Nephron progenitor cell (in vitro differentiated cells): ENCODE data around the gene SKIDA1.

Experiments used
- DNase-seq: peaks from one replicate; pipeline ENCODE4 v3.0.0; 2021
- H3K27ac Mint-ChIP-seq: 2 replicates; pipeline ENCODE4 v1.8.0; 2021; ENCODE audit warnings: mild to moderate bottlenecking, moderate library complexity, mixed read lengths
- H3K27me3 Mint-ChIP-seq: 2 replicates; pipeline ENCODE4 v1.8.0; 2021; ENCODE audit warnings: mild to moderate bottlenecking, low read depth, mixed read lengths; ENCODE audit not compliant: poor library complexity
- H3K36me3 Mint-ChIP-seq: 2 replicates; pipeline ENCODE4 v1.8.0; 2021; ENCODE audit warnings: low read depth, mixed read lengths
- H3K4me1 Mint-ChIP-seq: 2 replicates; pipeline ENCODE4 v1.8.0; 2021; ENCODE audit warnings: mixed read lengths
- H3K4me3 Mint-ChIP-seq: 2 replicates; pipeline ENCODE4 v1.8.0; 2021; ENCODE audit warnings: mild to moderate bottlenecking, moderate library complexity, mixed read lengths
- H3K9me3 Mint-ChIP-seq: 2 replicates; pipeline ENCODE4 v1.8.0; 2021; ENCODE audit warnings: mild to moderate bottlenecking, moderate library complexity, mixed read lengths
- CTCF ChIP-seq: fragments of 200-600 bp; sonication (generic); IDR thresholded peaks from 2 replicates; pipeline ENCODE4 v1.5.0; 2021; ENCODE audit warnings: antibody characterized with exemption

SKIDA1 gene

GRCh38 chr10:21479570-21480315 is 45.7 kb downstream of the SKIDA1 start:
- TF ChIP-seq CTCF = no peak
- no peak overlapping the region for H3K27ac Mint-ChIP-seq
- H3K36me3 Mint-ChIP-seq = no peaks in the 10 kb centered on the region
- no peak overlapping the region for H3K4me3 Mint-ChIP-seq
- peaks cover 8% of the 10 kb centered on the region for H3K4me1 Mint-ChIP-seq
- H3K27me3 Mint-ChIP-seq = peaks cover 3% of the 10 kb centered on the region
- no peak for DNase-seq
- peaks cover 4% of the 10 kb centered on the region for H3K9me3 Mint-ChIP-seq

GRCh38 chr10:21475393-21475792 is 50.1 kb downstream of the SKIDA1 start:
- Mint-ChIP-seq H3K36me3 (no peaks in the 10 kb centered on the region), H3K9me3 (no peaks in the 10 kb centered on the region), H3K27ac (peak overlapping the region; percentile 81), H3K27me3 (no peaks in the 10 kb centered on the region), H3K4me3 (no peak overlapping the region), H3K4me1 (peaks cover 8% of the 10 kb centered on the region)
- TF ChIP-seq CTCF = no peak
- no peak for DNase-seq

DNA sequence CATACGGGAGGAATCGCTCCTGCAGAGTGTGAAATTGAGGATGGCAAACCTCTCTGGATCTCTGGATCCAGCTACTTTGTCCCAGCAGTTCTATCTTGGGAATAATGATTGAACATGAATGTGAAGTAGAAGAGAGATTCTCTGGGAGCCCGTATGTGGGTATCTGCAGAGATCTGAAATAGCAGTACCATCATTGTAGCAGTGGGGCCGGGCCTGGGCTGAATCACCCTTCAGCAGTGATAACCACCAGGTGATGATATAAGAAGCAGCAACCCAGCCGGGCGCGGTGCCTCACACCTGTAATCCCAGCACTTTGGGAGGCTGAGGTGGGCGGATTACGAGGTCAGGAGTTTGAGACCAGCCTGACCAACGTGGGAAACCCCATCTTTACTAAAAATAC is 51.9 kb downstream of the SKIDA1 start:
- DNase-seq = no peak
- Mint-ChIP-seq H3K9me3 (no peaks in the 10 kb centered on the region), H3K4me3 (no peak overlapping the region), H3K27me3 (no peaks in the 10 kb centered on the region), H3K27ac (peak overlapping the region; percentile 19), H3K36me3 (no peaks in the 10 kb centered on the region), H3K4me1 (no peaks in the 10 kb centered on the region)
- no peak for TF ChIP-seq CTCF

- no peaks in the 10 kb centered on the region for H3K36me3 Mint-ChIP-seq
- no peaks in the 10 kb centered on the region for H3K9me3 Mint-ChIP-seq
- no peaks in the 10 kb centered on the region for H3K27me3 Mint-ChIP-seq
Observed at GRCh38 chr10:21473135-21473534, 52.3 kb downstream of the SKIDA1 start.

DNA sequence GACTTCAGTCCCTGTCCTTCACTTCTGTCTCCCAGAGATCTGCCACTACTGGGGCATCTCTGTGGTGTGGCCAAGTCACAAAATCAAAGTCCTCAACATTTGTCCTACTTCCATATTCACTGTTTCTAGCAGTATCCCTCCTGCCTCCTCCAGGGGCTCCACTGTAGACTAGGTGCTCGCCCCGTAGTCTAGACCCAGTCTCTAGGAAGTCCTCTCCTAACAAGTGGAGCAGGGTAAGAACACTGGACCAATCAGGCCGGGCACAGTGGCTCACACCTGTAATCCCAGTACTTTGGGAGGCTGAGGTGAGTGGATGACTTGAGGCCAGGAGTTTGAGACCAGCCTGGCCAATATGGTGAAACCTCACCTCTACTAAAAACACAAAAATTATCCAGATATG is 57.4 kb downstream of the SKIDA1 start:
- no peaks in the 10 kb centered on the region for H3K36me3 Mint-ChIP-seq
- TF ChIP-seq CTCF = no peak
- no peaks in the 10 kb centered on the region for H3K4me1 Mint-ChIP-seq
- H3K27me3 Mint-ChIP-seq = no peaks in the 10 kb centered on the region
- no peak overlapping the region for H3K27ac Mint-ChIP-seq
- DNase-seq = no peak
- H3K9me3 Mint-ChIP-seq = no peaks in the 10 kb centered on the region
- H3K4me3 Mint-ChIP-seq = no peak overlapping the region

More at GRCh38 chr10:21473135-21473534, 52.3 kb downstream of the SKIDA1 start:
- Mint-ChIP-seq H3K4me3 (no peak overlapping the region), H3K4me1 (no peaks in the 10 kb centered on the region), H3K27ac (peak overlapping the region; percentile 19)
- no peak for TF ChIP-seq CTCF
- no peak for DNase-seq

DNA sequence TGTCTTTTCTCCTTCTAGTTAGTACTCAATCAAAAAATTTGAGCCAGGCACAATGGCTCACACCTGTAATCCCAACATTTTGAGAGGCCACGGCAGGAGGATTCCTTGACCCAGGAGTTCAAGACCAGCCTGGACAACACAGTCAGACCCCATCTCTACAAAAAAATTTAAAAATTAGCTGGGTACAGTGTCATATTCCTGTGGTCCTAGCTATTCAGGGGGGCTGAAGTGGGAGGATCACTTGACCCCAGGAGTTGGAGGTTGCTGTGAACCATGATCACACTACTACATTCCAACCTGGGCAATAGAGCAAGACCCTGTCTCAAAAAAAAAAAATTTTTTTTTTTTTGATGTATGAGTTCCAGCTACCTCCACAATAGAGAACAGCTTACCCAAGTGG is 57.8 kb downstream of the SKIDA1 start:
- Mint-ChIP-seq H3K9me3 (no peaks in the 10 kb centered on the region), H3K36me3 (no peaks in the 10 kb centered on the region), H3K4me3 (no peak overlapping the region), H3K27me3 (no peaks in the 10 kb centered on the region), H3K27ac (no peak overlapping the region), H3K4me1 (no peaks in the 10 kb centered on the region)
- no peak for TF ChIP-seq CTCF
- DNase-seq = no peak
